Activated CD4-positive, alpha-beta T cell treated with anti-CD3 and anti-CD28 coated beads, Interleukin-2, amount 50 U/mL, for 16 hours (primary cell): ENCODE measurements around the gene STK10.

Experiments
- DNase-seq: peaks from one replicate; pipeline ENCODE4 v3.0.0-alpha.2; 2020

The STK10 gene

GRCh38 chr5:172082180-172082579 lies 105.8 kb downstream of the STK10 start:
- no peak for DNase-seq

- no peak for DNase-seq
These were observed 108.1 kb downstream of the STK10 start for GRCh38 chr5:172079876-172080275.

- no peak for DNase-seq
These were observed 109.2 kb downstream of the STK10 start for GRCh38 chr5:172078726-172079345.

- no peak for DNase-seq
These were observed 110.2 kb downstream of the STK10 start for GRCh38 chr5:172077664-172078425.

- no peak for DNase-seq
These were observed 111.2 kb downstream of the STK10 start for GRCh38 chr5:172076761-172077244.

- no peak for DNase-seq
These were observed 112.4 kb downstream of the STK10 start for GRCh38 chr5:172075656-172076055.

- DNase-seq, result no peak
These were observed 113.1 kb downstream of the STK10 start for GRCh38 chr5:172074896-172075295.

GRCh38 chr5:172071309-172071875 lies 116.6 kb downstream of the STK10 start:
- no peak for DNase-seq

- DNase-seq, result no peak
These were observed 122.5 kb downstream of the STK10 start for GRCh38 chr5:172065431-172066065.

GRCh38 chr5:172064766-172065165 lies 123.3 kb downstream of the STK10 start:
- DNase-seq, result no peak

- DNase-seq, result no peak
These were observed 123.7 kb downstream of the STK10 start for GRCh38 chr5:172064358-172064757.

- DNase-seq, result no peak
These were observed 124.4 kb downstream of the STK10 start for GRCh38 chr5:172063463-172064235.

- peak; percentile 9 for DNase-seq
These were observed 128.3 kb downstream of the STK10 start for GRCh38 chr5:172059661-172060100.

GRCh38 chr5:172058088-172058487 lies 129.9 kb downstream of the STK10 start:
- DNase-seq, result no peak

GRCh38 chr5:172055996-172056395 lies 132.0 kb downstream of the STK10 start:
- DNase-seq, result no peak

- DNase-seq, result no peak
These were observed 132.6 kb downstream of the STK10 start for GRCh38 chr5:172055421-172055820.

- DNase-seq, result no peak
These were observed 133.3 kb downstream of the STK10 start for GRCh38 chr5:172054611-172055153.

- no peak for DNase-seq
These were observed 135.4 kb downstream of the STK10 start for GRCh38 chr5:172052450-172053236.

- no peak for DNase-seq
These were observed 136.2 kb downstream of the STK10 start for GRCh38 chr5:172051643-172052339.

GRCh38 chr5:172050080-172050479 lies 137.9 kb downstream of the STK10 start:
- DNase-seq, result no peak

GRCh38 chr5:172049226-172049796 lies 138.7 kb downstream of the STK10 start:
- no peak for DNase-seq
